Kidney (tissue), 14 donors: ENCODE data around the gene PPCDC. TPM values are rescaled to one million over a fixed set of nuclear protein-coding genes. Genes with fewer than 3 reads are reported as not detected.

Experiments
- DNase-seq, 5 donors: peaks; one replicate each; pipeline ENCODE4 v3.0.0-alpha.2; 2013 to 2020
- FAIRE-seq: peaks from 2 replicates; lab custom pipeline; 2012; peaks lifted over from hg19 to GRCh38; lab: Jason Lieb, UNC
- H3K27ac ChIP-seq, 2 donors: one replicate each; pipeline ENCODE4 v1.7.0; 2013; ENCODE audit warnings: low read depth in 2 of 2, low read length in 2 of 2, inconsistent platforms in 1 of 2
- H3K27me3 ChIP-seq: one replicate; pipeline ENCODE4 v1.7.1; 2013; ENCODE audit warnings: low read length, inconsistent platforms; ENCODE audit not compliant: control insufficient read depth, insufficient read depth
- H3K36me3 ChIP-seq, 3 donors: one replicate each; pipeline versions ENCODE4 v1.7.0 to v1.7.1; 2013; ENCODE audit warnings: low read length in 3 of 3, control low read depth in 1 of 3, inconsistent platforms in 1 of 3; ENCODE audit not compliant: insufficient read depth in 3 of 3, control insufficient read depth in 2 of 3
- H3K4me1 ChIP-seq, 3 donors: one replicate each; pipeline versions ENCODE4 v1.7.0 to v1.7.1; 2013; ENCODE audit warnings: low read length in 3 of 3, inconsistent platforms in 1 of 3, low read depth in 1 of 3; ENCODE audit not compliant: control insufficient read depth in 2 of 3, insufficient read depth in 2 of 3
- H3K4me3 ChIP-seq, 3 donors: one replicate each; pipeline versions ENCODE4 v1.7.0 to v1.8.1; 2013; ENCODE audit warnings: low read length in 3 of 3, control low read depth in 1 of 3, inconsistent platforms in 1 of 3
- H3K9ac ChIP-seq, 3 donors: one replicate each; pipeline versions ENCODE4 v1.7.0 to v1.7.1; 2013; ENCODE audit warnings: low read length in 3 of 3, control low read depth in 1 of 3, inconsistent platforms in 1 of 3
- H3K9me3 ChIP-seq, 3 donors: one replicate each; pipeline versions ENCODE4 v1.7.0 to v1.7.1; 2013; ENCODE audit warnings: low read length in 3 of 3, control low read depth in 1 of 3, inconsistent platforms in 1 of 3; ENCODE audit not compliant: control insufficient read depth in 2 of 3, insufficient read depth in 1 of 3
- CTCF ChIP-seq: IDR thresholded peaks from 3 replicates; pipeline ENCODE4 v1.5.1; 2012; ENCODE audit warnings: mild to moderate bottlenecking, moderate library complexity, borderline replicate concordance; ENCODE audit not compliant: insufficient read depth; ENCODE audit errors: extremely low read depth
- intact Hi-C: fragments of 100-400 bp; cut with DNase I; formaldehyde crosslinking; loops from one replicate; pipeline ENCODE4 v1.11.1; 2022
- polyA plus RNA-seq: library from polyadenylated mRNA; stranded (reverse); fragments of 350-450 nt; fragmentation: Illumina TruSeq; extraction: RNeasy Lipid Tissue Mini Kit (QIAGEN cat#74804); gene quantifications from one replicate; pipeline ENCODE4 v1.2.3, GENCODE V29; 2014; ENCODE audit warnings: low read depth, low replicate concordance; ENCODE audit not compliant: insufficient read depth
- total RNA-seq: library from RNA; stranded (reverse); fragmentation: NEBNext Ultra II Directional; extraction: Animal tissue kit (Norgen Biotek cat#: 25700); gene quantifications from one replicate; pipeline ENCODE4 v1.2.1, GENCODE V29; 2021
- donor health status: control.
- donor health status: control.
- donor health status: control.
- donor health status: control.
- donor health status: control.
- donor health status: DM: yes; HTN: yes; CAD: no.
- donor health status: Normal renal cell carcinoma (clear cell type).

The PPCDC gene
- total and polyA plus RNA-seq, 2 donors from 2014 or later, result 16.3 to 25.3 TPM

DNA sequence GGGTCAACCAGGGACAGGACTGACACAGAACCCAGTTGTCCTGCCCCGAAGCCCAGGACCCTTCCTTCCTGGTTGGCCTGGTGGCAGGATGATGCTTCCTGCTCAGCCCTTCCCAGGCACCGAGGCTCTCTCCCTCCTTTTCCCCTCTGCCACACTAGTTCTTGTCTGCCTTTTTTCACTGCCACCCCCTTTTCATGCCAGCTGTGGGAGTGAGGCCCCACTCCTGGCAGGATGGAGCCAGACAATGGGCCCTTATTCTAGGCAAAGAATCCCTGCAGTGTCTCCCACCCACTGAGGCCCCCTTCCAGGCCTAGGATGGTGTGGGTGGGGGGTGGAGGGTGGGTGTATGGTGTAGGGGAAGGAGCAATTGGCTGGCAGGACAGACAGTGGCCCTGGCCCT lies 29.2 kb upstream of the PPCDC start:
- H3K36me3 ChIP-seq, result no peaks in the 10 kb centered on the region
- TF ChIP-seq CTCF, result no peak
- DNase-seq, result no peak
- intact Hi-C loops, result no loop called here
- H3K4me3 ChIP-seq, result no peak overlapping the region
- H3K27me3 ChIP-seq, result no peaks in the 10 kb centered on the region
- H3K9me3 ChIP-seq, result no peaks in the 10 kb centered on the region
- no peak overlapping the region for H3K9ac ChIP-seq
- peaks cover 0 to 8% (median 0%) of the 10 kb centered on the region in 3 donors for H3K4me1 ChIP-seq
- FAIRE-seq, result no peak
- no peak overlapping the region for H3K27ac ChIP-seq

DNA sequence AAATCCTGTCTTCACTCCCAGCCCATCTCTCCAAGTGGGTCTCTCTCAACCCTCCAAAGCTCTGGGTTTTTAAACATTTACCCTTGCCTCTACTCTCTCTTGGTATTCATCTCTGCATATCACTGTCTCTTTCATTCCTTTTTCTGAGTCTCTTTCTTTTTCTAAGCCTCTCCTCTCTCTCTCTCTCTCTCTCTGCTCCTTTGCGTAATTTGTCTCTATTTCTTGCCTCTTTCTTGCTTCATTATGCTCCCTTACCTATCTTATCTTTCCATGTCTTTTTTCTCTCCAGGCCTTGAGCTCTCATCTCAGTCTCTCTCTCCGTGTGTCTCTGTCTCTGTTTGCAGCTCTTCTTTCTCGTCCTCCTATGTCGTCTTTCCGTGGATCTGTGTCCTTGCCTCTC lies 28.7 kb upstream of the PPCDC start:
- no peaks in the 10 kb centered on the region for H3K27me3 ChIP-seq
- H3K4me3 ChIP-seq, result peak overlapping the region in 2 of 3 donors; percentile 13 to 20
- H3K4me1 ChIP-seq, result peaks cover 0 to 8% (median 0%) of the 10 kb centered on the region in 3 donors
- H3K9me3 ChIP-seq, result no peaks in the 10 kb centered on the region
- DNase-seq, result no peak
- FAIRE-seq, result no peak
- no peak for TF ChIP-seq CTCF
- H3K36me3 ChIP-seq, result no peaks in the 10 kb centered on the region
- no peak overlapping the region for H3K9ac ChIP-seq
- no peak overlapping the region for H3K27ac ChIP-seq
- intact Hi-C loops, result no loop called here

DNA sequence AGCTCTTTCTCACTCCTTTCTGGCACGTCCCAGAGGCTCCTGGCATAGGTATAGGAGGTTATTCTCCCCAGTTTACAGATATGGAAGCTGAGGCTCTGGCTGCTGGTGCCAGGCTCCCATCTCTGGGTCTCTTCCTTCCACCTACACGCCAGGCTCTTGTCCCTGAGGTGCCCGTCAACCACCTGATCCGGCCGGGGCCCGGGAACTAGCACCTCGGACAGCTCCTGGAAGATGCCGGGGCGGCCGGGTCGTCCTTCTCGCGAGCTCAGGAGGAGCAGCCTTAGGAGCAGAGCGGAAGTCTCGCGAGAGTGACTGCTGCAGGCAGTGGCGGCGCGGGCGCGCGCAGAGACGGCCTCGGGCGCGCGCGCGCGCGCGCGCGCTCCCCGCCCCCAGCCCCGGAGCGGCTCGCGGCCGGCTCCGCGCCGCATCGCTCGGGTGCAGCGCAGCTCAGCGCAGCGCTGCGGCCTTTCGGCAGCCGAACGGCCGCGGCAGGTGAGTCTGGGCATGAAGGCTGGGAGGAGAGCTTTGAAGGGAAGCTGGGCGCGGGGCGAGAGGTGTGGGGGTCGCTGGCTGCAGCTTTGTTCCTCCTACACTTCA lies 28.1 kb upstream of the PPCDC start, which contains the start of gene SCAMP5:
SCAMP5 (plus strand) TSS at position 382 of the 597 bp plus-strand sequence. CDS start 16,277 bp downstream, outside the sequence.
- intact Hi-C loops, result no loop called here
- H3K9ac ChIP-seq, result peak within 1 kb of the TSS in 2 of 3 donors; percentile 35 to 51
- no peaks in the 10 kb centered on the region for H3K36me3 ChIP-seq
- H3K4me1 ChIP-seq, result peaks cover 0 to 8% (median 0%) of the 10 kb centered on the region in 3 donors
- H3K27ac ChIP-seq, result no peak within 1 kb of the TSS
- no peaks in the 10 kb centered on the region for H3K9me3 ChIP-seq
- DNase-seq (peak; percentile 97 to 98 (median 97)), FAIRE-seq (no peak)
- peak within 1 kb of the TSS; percentile 68 to 75 (median 74) for H3K4me3 ChIP-seq
- H3K27me3 ChIP-seq, result no peaks in the 10 kb centered on the region
- no peak for TF ChIP-seq CTCF
